ENCODE measurements around the gene KCNQ5. TPM values are rescaled to one million over a fixed set of nuclear protein-coding genes. Genes with fewer than 3 reads are reported as not detected.

KCNQ5 gene
- total and polyA plus RNA-seq, 2 of the 8 experiments (the other 6 are each of a cell fraction or from before 2014, with no cell fraction given): 0.83 to 1.2 TPM

- no peaks in the 10 kb centered on the region for H3K36me3 ChIP-seq (ENCODE audit: control insufficient read depth in 2 of 4, insufficient read depth in 4 of 4, low read length in 3 of 4)
- no peak overlapping the region for H4K8ac ChIP-seq (ENCODE audit: extremely low read depth, insufficient read depth, low read length)
- no peak overlapping the region for H3K4me2 ChIP-seq (ENCODE audit: insufficient read depth in 1 of 2, low read depth in 2 of 2, low read length in 2 of 2)
- H2BK5ac ChIP-seq (ENCODE audit: low read depth, low read length): no peak overlapping the region
- no peak overlapping the region for H2BK20ac ChIP-seq (ENCODE audit: low read length)
- no peaks in the 10 kb centered on the region for H3K79me2 ChIP-seq (ENCODE audit: control insufficient read depth in 1 of 2, insufficient read depth in 2 of 2, low read length in 2 of 2)
- no peak overlapping the region for H3K56ac ChIP-seq (replicated peaks; ENCODE audit: insufficient read length, low read depth, low read length)
- TF ChIP-seq BACH1 (IDR thresholded peaks at IDR 0.05; ENCODE audit: low read length): no peak
- TF ChIP-seq SIX5 (IDR thresholded peaks at IDR 0.05; ENCODE audit: low read depth, low read length): no peak
- no peak for TF ChIP-seq CTBP2 (IDR thresholded peaks at IDR 0.05; ENCODE audit: borderline replicate concordance, insufficient read depth, insufficient read length, low read length)
- TF ChIP-seq SIN3A (conservative IDR thresholded peaks at IDR 0.05 in 1 of 2, IDR thresholded peaks at IDR 0.05 in 1 of 2; ENCODE audit: low read depth in 1 of 2, low read length in 2 of 2): no peak
- peaks cover 7% of the 10 kb centered on the region; the same call in 1 of the 2 replicates for H3K23me2 ChIP-seq (ENCODE audit: low read depth, low read length)
- H3K23ac ChIP-seq (ENCODE audit: insufficient read length): no peak overlapping the region
- no peak overlapping the region for H4K5ac ChIP-seq (ENCODE audit: insufficient read length, low read depth, low read length)
- no peaks in the 10 kb centered on the region for H3K79me1 ChIP-seq (ENCODE audit: low read depth, low read length)
- peaks cover 0 to 3% (median 1%) of the 10 kb centered on the region in 4 experiments; a peak in 3 of 7 replicates for H3K4me1 ChIP-seq (replicated peaks in 1 of 4; ENCODE audit: control insufficient read depth in 3 of 4, insufficient read depth in 4 of 4, low read length in 3 of 4)
- no peak overlapping the region for H3K4me3 ChIP-seq (ENCODE audit: extremely low read depth in 1 of 4, insufficient read depth in 2 of 4, low read depth in 3 of 4, low read length in 4 of 4)
- H3K9ac ChIP-seq (replicated peaks in 1 of 4; ENCODE audit: extremely low read depth in 1 of 4, low read depth in 3 of 4, low read length in 3 of 4): no peak overlapping the region
- H2BK120ac ChIP-seq (replicated peaks; ENCODE audit: low read depth, low read length): no peak overlapping the region
- ChIA-PET POLR2A (ENCODE audit: partially characterized antibody) (no interaction called here), CTCF (ENCODE audit: partially characterized antibody) (no interaction called here)
- no peak overlapping the region for H3K18ac ChIP-seq (ENCODE audit: extremely low read depth, low read length)
- DNase-seq (ENCODE audit: low read depth in 1 of 2, low spot score in 2 of 2) (no peak), FAIRE-seq (no peak)
- no peaks in the 10 kb centered on the region for H4K20me1 ChIP-seq (replicated peaks in 1 of 2; ENCODE audit: control insufficient read depth in 1 of 2, insufficient read depth in 2 of 2, low read length in 2 of 2)
- no peak overlapping the region for H3K14ac ChIP-seq (ENCODE audit: insufficient read length)
- peaks cover 5 to 15% (median 12%) of the 10 kb centered on the region in 4 experiments; a peak in 6 of 7 replicates for H3K27me3 ChIP-seq (replicated peaks in 1 of 4; ENCODE audit: control insufficient read depth in 3 of 4, extremely low read depth in 1 of 4, insufficient read depth in 3 of 4, low read length in 3 of 4)
- no peaks in the 10 kb centered on the region for H3K9me3 ChIP-seq (ENCODE audit: insufficient read depth in 2 of 2, low read depth in 1 of 2, low read length in 1 of 2)
- no peak overlapping the region for H3K4ac ChIP-seq (replicated peaks; ENCODE audit: insufficient read length, low read depth, low read length)
- no peak overlapping the region for H2AK5ac ChIP-seq (ENCODE audit: low read depth, low read length)
- no peak overlapping the region for H2BK15ac ChIP-seq (ENCODE audit: low read length)
- no peak overlapping the region for H3K27ac ChIP-seq (ENCODE audit: low read depth, low read length)
- H4K91ac ChIP-seq (replicated peaks; ENCODE audit: insufficient read length, low read length): no peak overlapping the region
- no peak overlapping the region for H2BK12ac ChIP-seq (ENCODE audit: low read depth, low read length)
- H2AFZ ChIP-seq (ENCODE audit: low read length): no peak overlapping the region
Observed at GRCh38 chr6:72627539-72627938, 5.7 kb downstream of the KCNQ5 start.

Data from H1 (cell line).